Retinal pigment epithelial cell (primary cell): Measurements from ENCODE around the gene LBHD2.

ENCODE experiments used
- DNase-seq: peaks from one replicate; pipeline ENCODE4 v3.0.0-alpha.2; 2010; ENCODE audit warnings: low read depth
- H3K4me3 ChIP-seq: 2 replicates; pipeline ENCODE4 v1.5.1; 2011; ENCODE audit warnings: mild to moderate bottlenecking, low read length, control low read depth, moderate library complexity
- TF ChIP-seq, protein P1 (sequence below): conservative IDR thresholded peaks from 2 replicates; pipeline ENCODE4 v1.5.1; 2011; ENCODE audit warnings: low read depth, low read length, control low read depth, inconsistent platforms

Gene LBHD2

DNA sequence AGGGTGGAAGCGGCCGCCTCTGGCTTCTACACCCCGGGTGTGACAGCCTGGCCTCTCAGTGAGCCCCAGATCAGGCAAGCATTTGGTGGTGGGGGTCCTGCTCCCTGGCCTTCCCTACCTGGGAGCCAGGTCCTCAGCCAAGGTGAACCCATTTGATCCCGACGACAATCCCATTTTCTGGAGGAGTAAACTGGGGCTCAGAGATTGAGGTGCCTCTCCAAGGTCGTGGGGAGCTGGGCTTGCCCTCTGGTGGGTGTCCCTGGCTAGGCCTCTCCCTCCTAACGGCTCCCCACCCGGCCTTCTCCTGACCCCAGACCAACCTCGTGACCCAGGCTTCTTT, 7.8 kb downstream of the LBHD2 start:
- TF ChIP-seq, protein P1, sequence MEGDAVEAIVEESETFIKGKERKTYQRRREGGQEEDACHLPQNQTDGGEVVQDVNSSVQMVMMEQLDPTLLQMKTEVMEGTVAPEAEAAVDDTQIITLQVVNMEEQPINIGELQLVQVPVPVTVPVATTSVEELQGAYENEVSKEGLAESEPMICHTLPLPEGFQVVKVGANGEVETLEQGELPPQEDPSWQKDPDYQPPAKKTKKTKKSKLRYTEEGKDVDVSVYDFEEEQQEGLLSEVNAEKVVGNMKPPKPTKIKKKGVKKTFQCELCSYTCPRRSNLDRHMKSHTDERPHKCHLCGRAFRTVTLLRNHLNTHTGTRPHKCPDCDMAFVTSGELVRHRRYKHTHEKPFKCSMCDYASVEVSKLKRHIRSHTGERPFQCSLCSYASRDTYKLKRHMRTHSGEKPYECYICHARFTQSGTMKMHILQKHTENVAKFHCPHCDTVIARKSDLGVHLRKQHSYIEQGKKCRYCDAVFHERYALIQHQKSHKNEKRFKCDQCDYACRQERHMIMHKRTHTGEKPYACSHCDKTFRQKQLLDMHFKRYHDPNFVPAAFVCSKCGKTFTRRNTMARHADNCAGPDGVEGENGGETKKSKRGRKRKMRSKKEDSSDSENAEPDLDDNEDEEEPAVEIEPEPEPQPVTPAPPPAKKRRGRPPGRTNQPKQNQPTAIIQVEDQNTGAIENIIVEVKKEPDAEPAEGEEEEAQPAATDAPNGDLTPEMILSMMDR, result no peak
- H3K4me3 ChIP-seq, result peak overlapping the region; percentile 39
- DNase-seq, result no peak

DNA sequence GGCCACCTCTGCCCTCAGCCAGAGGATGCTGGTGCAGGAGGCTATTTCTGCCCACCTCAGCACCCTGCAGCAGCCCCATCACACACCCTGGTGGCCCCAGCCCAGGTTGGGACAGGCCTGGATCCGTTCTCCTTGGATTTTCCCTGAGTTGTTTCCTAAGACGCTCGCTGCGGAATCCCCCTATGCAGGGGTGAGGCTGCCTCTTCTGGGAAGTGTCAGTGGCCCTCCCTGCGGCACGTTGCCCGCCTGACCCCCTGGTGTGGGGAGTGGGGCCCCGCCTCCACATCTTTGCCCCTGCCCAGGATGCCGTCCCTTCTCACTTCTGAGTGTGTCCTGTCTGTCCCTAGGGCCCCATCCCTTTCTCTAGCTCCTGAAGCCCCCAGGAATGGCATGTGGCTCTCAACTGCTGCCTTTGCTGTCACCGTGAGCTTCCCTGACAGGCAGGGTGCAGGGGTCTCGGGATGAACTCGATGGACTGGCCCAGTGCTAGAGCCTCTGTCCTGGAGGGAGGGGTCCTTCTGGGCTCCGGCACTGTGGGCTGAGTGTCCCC, 9.9 kb downstream of the LBHD2 start:
- H3K4me3 ChIP-seq, result no peak overlapping the region
- TF ChIP-seq, protein P1, result no peak
- DNase-seq, result no peak

DNA sequence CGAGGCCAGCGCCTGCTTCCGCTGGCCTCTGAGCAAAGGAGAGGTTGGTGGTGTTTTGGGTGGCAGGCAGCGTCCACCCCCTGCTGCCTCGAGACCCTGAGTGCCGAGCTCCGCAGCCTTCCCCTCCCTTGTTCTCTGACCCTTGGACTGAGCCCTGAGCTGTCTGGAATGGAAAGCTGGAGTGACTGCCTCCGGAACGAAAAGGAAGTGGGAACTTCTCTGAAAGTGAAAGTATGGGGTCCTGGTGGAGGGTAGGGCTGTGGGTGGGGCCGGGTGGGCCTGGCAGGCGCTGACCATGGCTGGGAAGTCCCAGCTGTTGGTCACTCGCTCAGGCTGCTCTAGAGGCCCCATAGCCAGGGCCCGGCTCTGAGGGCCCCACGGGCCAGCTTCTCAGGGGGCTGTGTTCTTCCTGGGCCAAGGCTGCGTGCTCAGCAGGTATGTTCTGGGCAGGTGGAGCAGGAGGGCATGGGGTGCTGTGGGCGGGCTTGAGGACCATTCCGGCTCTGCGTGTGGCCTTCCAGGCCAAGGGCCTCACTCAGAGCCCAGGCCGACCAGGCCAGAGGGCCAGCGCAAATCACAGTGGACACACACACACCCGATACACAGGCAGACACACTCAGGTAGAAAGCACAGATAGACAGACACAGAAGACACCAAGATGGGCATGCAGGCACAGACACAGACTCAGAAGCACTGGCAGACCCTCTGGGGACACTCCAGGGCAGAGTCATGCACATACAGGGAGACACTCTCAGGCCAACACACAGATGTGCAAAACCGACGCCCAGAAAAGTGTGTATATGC, 10.6 kb downstream of the LBHD2 start, which contains the start of gene EXOC3L4:
EXOC3L4 (plus strand) TSS at position 320 of the 804 bp plus-strand sequence. CDS start 5,495 bp downstream, outside the sequence.
- no peak within 1 kb of the TSS for H3K4me3 ChIP-seq
- DNase-seq, result no peak
- TF ChIP-seq, protein P1, result no peak

DNA sequence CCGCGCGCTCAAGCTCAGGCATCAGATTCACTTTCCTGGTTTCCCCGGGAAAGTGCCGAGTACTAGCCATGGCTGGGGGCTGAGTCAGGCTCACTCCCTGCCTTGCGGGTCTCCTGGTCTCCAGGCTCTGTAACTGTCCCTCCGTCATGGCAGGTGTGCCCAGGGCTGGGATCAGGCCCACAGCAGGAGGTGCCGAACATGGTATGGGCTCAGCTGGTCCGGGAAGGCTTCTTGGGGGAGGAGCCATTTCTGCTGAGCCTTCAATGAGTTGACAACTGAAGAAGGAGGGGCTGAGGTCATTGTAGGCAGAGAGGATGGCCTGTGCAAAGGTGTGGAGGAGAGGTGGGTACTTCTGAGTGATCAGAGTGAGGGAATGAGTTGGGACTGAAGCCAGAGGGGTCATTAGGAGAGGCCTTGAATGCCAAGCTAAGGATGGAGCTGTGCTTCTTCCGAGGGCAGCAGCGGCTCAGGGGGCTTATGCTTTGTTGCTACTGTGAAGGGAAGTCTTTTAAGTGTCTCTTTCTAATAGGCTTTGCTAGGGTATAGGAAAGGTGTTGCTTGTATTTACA, 11.3 kb downstream of the LBHD2 start:
- TF ChIP-seq, protein P1, result no peak
- H3K4me3 ChIP-seq, result no peak overlapping the region
- no peak for DNase-seq

DNA sequence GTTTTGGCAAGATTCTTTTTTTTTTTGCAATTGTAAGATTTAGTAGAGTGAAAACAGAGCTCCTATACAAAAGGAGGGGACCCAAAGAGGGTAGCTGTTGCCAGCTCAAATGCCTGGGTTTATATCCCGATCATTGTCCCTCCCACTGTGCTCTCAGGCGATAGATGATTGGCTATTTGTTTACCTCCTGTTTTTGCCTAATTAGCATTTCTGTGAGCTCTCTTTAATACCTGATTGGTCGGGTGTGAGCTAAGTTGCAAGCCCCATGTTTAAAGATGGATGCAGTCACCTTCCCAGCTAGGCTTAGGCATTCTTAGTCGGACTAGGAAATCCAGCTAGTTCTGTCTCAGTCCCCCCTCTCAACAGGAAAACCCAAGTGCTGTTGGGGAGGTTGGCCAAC, 12.4 kb downstream of the LBHD2 start:
- H3K4me3 ChIP-seq, result no peak overlapping the region
- no peak for DNase-seq
- TF ChIP-seq, protein P1, result no peak

DNA sequence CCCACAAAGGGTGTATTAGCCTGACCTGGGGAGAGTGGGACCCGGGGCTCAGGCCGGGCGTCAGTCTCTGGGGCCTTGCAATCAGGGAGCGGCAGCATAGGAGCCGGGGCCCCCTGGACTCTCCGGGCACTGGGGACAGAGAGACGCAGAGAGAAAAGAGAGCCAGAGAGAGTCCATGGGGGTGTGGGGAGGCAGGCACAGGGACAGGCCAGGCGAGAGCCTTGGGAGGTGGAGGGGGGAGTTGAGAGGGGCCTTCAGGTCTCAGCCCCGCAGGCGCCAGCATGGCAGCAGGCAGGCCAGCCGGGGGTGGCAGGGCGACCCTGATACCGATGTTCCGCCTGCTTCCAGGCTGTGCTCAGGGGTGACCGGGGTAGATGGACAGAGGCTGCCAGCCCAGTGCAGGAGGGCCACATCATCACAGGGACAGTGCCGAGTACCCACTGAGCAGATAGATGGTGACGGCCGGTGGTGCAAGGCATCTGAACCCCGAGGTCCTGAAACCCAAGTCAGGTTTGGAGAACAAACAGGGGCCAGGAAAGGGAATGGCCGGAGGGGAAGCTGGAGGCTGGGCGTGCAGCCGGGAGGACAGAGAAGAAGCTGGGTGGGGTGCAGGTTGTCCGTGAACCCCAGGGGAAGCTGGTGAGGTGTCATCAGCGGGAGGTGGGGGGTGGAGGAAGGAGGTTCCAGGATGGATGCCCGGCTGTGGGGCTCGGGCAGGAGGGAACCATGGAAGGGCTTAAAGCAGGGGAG, 13.4 kb downstream of the LBHD2 start:
- no peak overlapping the region for H3K4me3 ChIP-seq
- DNase-seq, result no peak
- TF ChIP-seq, protein P1, result no peak
